B cell (primary cell): ENCODE measurements around the gene HDAC9. TPM values are rescaled to one million over a fixed set of nuclear protein-coding genes. Genes with fewer than 3 reads are reported as not detected.

Experiments
- ATAC-seq: fragments of 200-7000 bp; cut with Tn5 transposase; one replicate; pipeline ENCODE4 v1.10.0; 2021; ENCODE audit warnings: low read depth, mild to moderate bottlenecking, moderate number of reproducible peaks, moderate library complexity
- CTCF ChIA-PET: fragments of 350-600 bp; sonication (Branson Sonifier 250); formaldehyde crosslinking; loops from one replicate; lab custom pipeline; 2021; ENCODE audit warnings: antibody characterized with exemption, inconsistent platforms; lab: Charles Lee
- POLR2A ChIA-PET: fragments of 350-600 bp; sonication (Branson Sonifier 250); formaldehyde crosslinking; loops from one replicate; lab custom pipeline; 2021; ENCODE audit warnings: antibody characterized with exemption; lab: Charles Lee
- DNase-seq: peaks from one replicate; pipeline ENCODE4 v3.0.0; 2013
- H2AFZ ChIP-seq: 2 replicates; pipeline ENCODE4 v1.6.1; 2012; ENCODE audit warnings: mild to moderate bottlenecking, low read depth, low read length; ENCODE audit not compliant: insufficient read depth, poor library complexity, severe bottlenecking
- H3K27ac ChIP-seq, 2 donors: 1 replicate in 1 of 2; 2 replicates in 1 of 2; pipeline ENCODE4 v1.5.1; 2012 to 2013; ENCODE audit warnings: low read length in 2 of 2, mild to moderate bottlenecking in 2 of 2, moderate library complexity in 1 of 2
- H3K27me3 ChIP-seq, 4 experiments: fragments of 200-600 bp in 1 of 4; sonication (generic) in 1 of 4; replicated peaks in 1 of 4; 1 replicate in 2 of 4; 2 replicates in 2 of 4; pipeline versions ENCODE4 v1.6.1 to v1.7.0; 2013 to 2016; ENCODE audit warnings: low read length in 3 of 4, mild to moderate bottlenecking in 2 of 4, mixed read lengths in 1 of 4, moderate library complexity in 1 of 4; ENCODE audit not compliant: insufficient read depth in 4 of 4, control insufficient read depth in 3 of 4; ENCODE audit errors: control extremely low read depth in 1 of 4
- H3K36me3 ChIP-seq, 2 experiments: replicated peaks in 1 of 2; 1 replicate in 1 of 2; 2 replicates in 1 of 2; pipeline versions ENCODE4 v1.6.1 to v1.7.1; 2013; ENCODE audit warnings: low read length in 1 of 2; ENCODE audit not compliant: insufficient read depth in 2 of 2, control insufficient read depth in 1 of 2; ENCODE audit errors: control extremely low read depth in 1 of 2, extremely low read depth in 1 of 2
- H3K4me1 ChIP-seq, 2 donors: fragments of 200-600 bp in 1 of 2; sonication (generic) in 1 of 2; 1 replicate in 1 of 2; 2 replicates in 1 of 2; pipeline versions ENCODE4 v1.5.1 to v1.6.1; 2013 to 2017; ENCODE audit warnings: low read length in 2 of 2; ENCODE audit not compliant: control insufficient read depth in 2 of 2, insufficient read depth in 2 of 2
- H3K4me2 ChIP-seq: replicated peaks from 2 replicates; pipeline ENCODE3; 2012; ENCODE audit warnings: mild to moderate bottlenecking, low read depth, low read length; ENCODE audit not compliant: poor library complexity, severe bottlenecking
- H3K4me3 ChIP-seq, 5 experiments: fragments of 200-600 bp in 1 of 5; sonication (generic) in 1 of 5; 1 replicate in 3 of 5; 2 replicates in 2 of 5; pipeline versions ENCODE4 v1.5.1 to v1.7.0; 2011 to 2016; ENCODE audit warnings: low read length in 4 of 5, mild to moderate bottlenecking in 4 of 5, low read depth in 2 of 5, control low read depth in 1 of 5, moderate library complexity in 1 of 5; ENCODE audit not compliant: insufficient read depth in 1 of 5; ENCODE audit errors: control extremely low read depth in 1 of 5, extremely low read depth in 1 of 5
- H3K79me2 ChIP-seq: fragments of 200-600 bp; sonication (generic); one replicate; pipeline ENCODE4 v1.6.0; 2016; ENCODE audit warnings: low read length; ENCODE audit not compliant: control insufficient read depth, insufficient read depth
- H3K9ac ChIP-seq: fragments of 200-600 bp; sonication (generic); 2 replicates; pipeline ENCODE4 v1.6.1; 2017; ENCODE audit warnings: mild to moderate bottlenecking, low read length, moderate library complexity
- H3K9me3 ChIP-seq, 3 donors: one replicate each; pipeline versions ENCODE4 v1.6.1 to v1.7.1; 2013; ENCODE audit warnings: low read length in 2 of 3; ENCODE audit not compliant: control insufficient read depth in 2 of 3, insufficient read depth in 1 of 3; ENCODE audit errors: control extremely low read depth in 1 of 3
- H4K20me1 ChIP-seq: 2 replicates; pipeline ENCODE4 v1.6.0; 2012; ENCODE audit warnings: mild to moderate bottlenecking, low read length; ENCODE audit not compliant: insufficient read depth, control insufficient read depth, poor library complexity, severe bottlenecking
- H3K27ac Mint-ChIP-seq: one replicate; pipeline ENCODE4 v1.8.0; 2021; ENCODE audit warnings: mixed read lengths
- H3K27me3 Mint-ChIP-seq: one replicate; pipeline ENCODE4 v1.8.0; 2021; ENCODE audit warnings: mixed read lengths
- H3K4me1 Mint-ChIP-seq: one replicate; pipeline ENCODE4 v1.8.0; 2021; ENCODE audit warnings: mixed read lengths
- H3K4me3 Mint-ChIP-seq: one replicate; pipeline ENCODE4 v1.8.0; 2021; ENCODE audit warnings: mixed read lengths
- H3K9me3 Mint-ChIP-seq: one replicate; pipeline ENCODE4 v1.8.0; 2022; ENCODE audit warnings: mixed read lengths; ENCODE audit not compliant: insufficient read depth
- EZH2 ChIP-seq: IDR thresholded peaks from 2 replicates; pipeline ENCODE4 v1.6.1; 2012; ENCODE audit warnings: borderline replicate concordance, low read depth, mild to moderate bottlenecking, moderate library complexity, low read length; ENCODE audit not compliant: insufficient read depth, poor library complexity, severe bottlenecking
- WGBS: methylation state at CpG from one replicate; pipeline ENCODE4 v1.1.5; 2013; ENCODE audit warnings: missing lambda C conversion rate; ENCODE audit not compliant: insufficient coverage; 5-methylcytosine and 5-hydroxymethylcytosine counted together
- intact Hi-C: fragments of 100-400 bp; cut with micrococcal nuclease; formaldehyde crosslinking; loops from one replicate; pipeline ENCODE4 v1.10.0; 2022
- polyA plus RNA-seq: library from polyadenylated mRNA; depleted of rRNA; stranded (reverse); fragments of >200 nt; gene quantifications from 2 replicates; pipeline ENCODE4 v1.2.3, GENCODE V29; 2012
- total RNA-seq, 2 donors: library from RNA; stranded (reverse); fragments of 120-200 nt in 1 of 2; gene quantifications; 1 replicate in 1 of 2; 2 replicates in 1 of 2; pipeline versions ENCODE4 v1.2.3 to v1.2.4, GENCODE V29; 2013 to 2022
- TF ChIP-seq, protein P1 (sequence below): fragments of 200-600 bp; IDR thresholded peaks from one replicate; pipeline ENCODE4 v1.8.0; 2022; ENCODE audit warnings: antibody characterized with exemption, mild to moderate bottlenecking

Gene HDAC9
- total and polyA plus RNA-seq, 2 donors (not counting 1 experiment from before 2014, with no cell fraction given) = 49.1 to 64.8 TPM

DNA sequence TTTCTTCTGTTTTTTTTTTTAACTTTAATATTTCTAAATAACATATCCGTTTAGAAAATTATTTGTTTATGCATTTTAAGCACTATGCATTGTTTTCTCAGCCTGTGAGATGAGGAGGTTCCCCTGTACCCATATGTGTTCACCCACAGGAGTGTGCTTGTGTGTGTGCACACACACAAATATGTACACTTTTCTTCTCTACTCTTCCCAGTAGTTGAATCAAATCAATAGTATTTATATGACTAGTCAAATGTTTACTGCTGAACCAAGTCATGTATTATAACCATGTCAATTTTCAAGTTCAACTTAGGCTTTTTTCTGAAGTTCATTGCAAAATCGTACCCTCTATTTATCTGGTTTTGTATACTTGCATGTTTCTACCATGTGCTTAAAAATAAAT lies 37.3 kb downstream of the HDAC9 start:
- Mint-ChIP-seq H3K27me3 (no peaks in the 10 kb centered on the region), H3K4me1 (peaks cover 69% of the 10 kb centered on the region), H3K27ac (peak overlapping the region; percentile 75), H3K4me3 (peak overlapping the region; percentile 73), H3K9me3 (no peaks in the 10 kb centered on the region)
- CTCF ChIA-PET = interaction anchor here (1.0 to 1.7 kb wide), 6 partner anchors 10 to 34 kb away, joined by 3 to 4 read pairs (median 3); no protein-coding TSS in a partner anchor
- no peak overlapping the region for H3K9ac ChIP-seq
- H3K27ac ChIP-seq = peak overlapping the region in 1 of 2 donors; percentile 82
- H3K79me2 ChIP-seq = peaks cover 94% of the 10 kb centered on the region
- no peaks in the 10 kb centered on the region for H3K27me3 ChIP-seq
- peaks cover 0 to 6% (median 0%) of the 10 kb centered on the region in 3 donors for H3K9me3 ChIP-seq
- intact Hi-C loops = no loop called here
- no peak for ATAC-seq
- H3K36me3 ChIP-seq = no peaks in the 10 kb centered on the region
- peak overlapping the region in 1 of 5 experiments; percentile 0 for H3K4me3 ChIP-seq
- no peaks in the 10 kb centered on the region for H4K20me1 ChIP-seq
- peak overlapping the region; percentile 51 for H3K4me2 ChIP-seq
- no CpG with 5 or more reads among the region's 2 CpGs for WGBS
- POLR2A ChIA-PET = interaction anchor here (0.8 to 0.9 kb wide), 2 partner anchors 10 to 34 kb away, joined by 3 read pairs; no protein-coding TSS in a partner anchor
- TF ChIP-seq, protein P1, sequence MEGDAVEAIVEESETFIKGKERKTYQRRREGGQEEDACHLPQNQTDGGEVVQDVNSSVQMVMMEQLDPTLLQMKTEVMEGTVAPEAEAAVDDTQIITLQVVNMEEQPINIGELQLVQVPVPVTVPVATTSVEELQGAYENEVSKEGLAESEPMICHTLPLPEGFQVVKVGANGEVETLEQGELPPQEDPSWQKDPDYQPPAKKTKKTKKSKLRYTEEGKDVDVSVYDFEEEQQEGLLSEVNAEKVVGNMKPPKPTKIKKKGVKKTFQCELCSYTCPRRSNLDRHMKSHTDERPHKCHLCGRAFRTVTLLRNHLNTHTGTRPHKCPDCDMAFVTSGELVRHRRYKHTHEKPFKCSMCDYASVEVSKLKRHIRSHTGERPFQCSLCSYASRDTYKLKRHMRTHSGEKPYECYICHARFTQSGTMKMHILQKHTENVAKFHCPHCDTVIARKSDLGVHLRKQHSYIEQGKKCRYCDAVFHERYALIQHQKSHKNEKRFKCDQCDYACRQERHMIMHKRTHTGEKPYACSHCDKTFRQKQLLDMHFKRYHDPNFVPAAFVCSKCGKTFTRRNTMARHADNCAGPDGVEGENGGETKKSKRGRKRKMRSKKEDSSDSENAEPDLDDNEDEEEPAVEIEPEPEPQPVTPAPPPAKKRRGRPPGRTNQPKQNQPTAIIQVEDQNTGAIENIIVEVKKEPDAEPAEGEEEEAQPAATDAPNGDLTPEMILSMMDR = no peak
- no peak for TF ChIP-seq EZH2
- H3K4me1 ChIP-seq = peaks cover 54 to 72% of the 10 kb centered on the region in 2 donors
- H2AFZ ChIP-seq = no peak overlapping the region
- DNase-seq = no peak

DNA sequence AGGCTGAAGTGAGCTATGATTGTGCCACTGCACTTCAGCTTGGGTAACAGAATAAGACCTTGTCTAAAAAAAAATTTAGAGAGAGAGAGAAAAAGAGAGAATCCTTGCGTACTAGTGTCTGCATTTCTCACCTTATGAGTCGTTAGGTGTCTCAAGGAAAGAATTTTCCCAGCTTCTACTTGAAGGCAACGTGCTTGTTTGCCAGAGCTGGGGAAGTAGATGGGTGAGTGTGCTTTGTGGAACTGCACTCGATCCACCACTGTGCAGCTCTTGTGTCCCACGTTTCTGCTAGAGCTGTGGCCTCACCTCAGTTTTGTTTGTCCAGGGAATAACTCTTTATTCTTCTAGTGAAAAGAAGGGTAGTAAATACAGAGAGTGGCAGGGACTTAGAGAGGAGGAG lies 38.9 kb downstream of the HDAC9 start:
- no peak overlapping the region for H3K9ac ChIP-seq
- no peak overlapping the region for H3K27ac ChIP-seq
- Mint-ChIP-seq H3K27ac (peak overlapping the region; percentile 88), H3K4me3 (peak overlapping the region; percentile 83), H3K4me1 (peaks cover 72% of the 10 kb centered on the region), H3K27me3 (no peaks in the 10 kb centered on the region), H3K9me3 (no peaks in the 10 kb centered on the region)
- 95% methylated on average over 5 of the region's 5 CpGs for WGBS
- peaks cover 0 to 6% (median 0%) of the 10 kb centered on the region in 3 donors for H3K9me3 ChIP-seq
- ATAC-seq (no peak), DNase-seq (no peak)
- no peaks in the 10 kb centered on the region for H4K20me1 ChIP-seq
- no peak for TF ChIP-seq EZH2
- TF ChIP-seq, protein P1 = no peak
- no peaks in the 10 kb centered on the region for H3K27me3 ChIP-seq
- ChIA-PET POLR2A (interaction anchor here (1.6 kb wide), 1 partner anchor 28 kb away, joined by 4 read pairs; no protein-coding TSS in a partner anchor), CTCF (interaction anchor here (1.4 to 1.7 kb wide), 3 partner anchors 13 to 39 kb away, joined by 4 to 5 read pairs (median 5); partner anchors contain the start of gene HDAC9)
- peaks cover 94% of the 10 kb centered on the region for H3K79me2 ChIP-seq
- peak overlapping the region; percentile 51 for H3K4me2 ChIP-seq
- H2AFZ ChIP-seq = peak overlapping the region; percentile 11
- H3K36me3 ChIP-seq = no peaks in the 10 kb centered on the region
- H3K4me3 ChIP-seq = no peak overlapping the region
- intact Hi-C loops = no loop called here
- H3K4me1 ChIP-seq = peaks cover 53 to 66% of the 10 kb centered on the region in 2 donors
